GM23338 (cell line): ENCODE data around the gene USH1C. TPM values are rescaled to one million over a fixed set of nuclear protein-coding genes. Genes with fewer than 3 reads are reported as not detected.

Experiments used
- polyA plus RNA-seq: library from polyadenylated mRNA; unstranded; fragments of >200 nt; fragmentation: Nextera tagmentation; extraction: Ambion mirVana; gene quantifications from 2 replicates; pipeline ENCODE4 v1.2.1, GENCODE V29; 2016
- total RNA-seq: library from RNA; depleted of rRNA; stranded (reverse); fragments of >200 nt; shearing (Covaris generic); gene quantifications from 2 replicates; pipeline ENCODE4 v1.2.3, GENCODE V29; 2014; rRNA removed

The USH1C gene
- total and polyA plus RNA-seq, 2 experiments from 2014 or later, result 1.3 to 1.8 TPM

Other genes starting within 250 kb of the USH1C start
- gene NCR3LG1, start 192.6 kb downstream of the USH1C start, total RNA-seq, result 1.5 and 1.9 TPM in 2 replicates
- gene NCR3LG1, start 192.6 kb downstream of the USH1C start, polyA plus RNA-seq, result 0.15 and 0.28 TPM in 2 replicates
- 5.9 and 7.9 TPM in 2 replicates for gene KCNJ11, start 155.8 kb downstream of the USH1C start, total RNA-seq
- 0.89 and 2.2 TPM in 2 replicates for gene KCNJ11, start 155.8 kb downstream of the USH1C start, polyA plus RNA-seq
- gene ABCC8, start 67.6 kb downstream of the USH1C start, total RNA-seq, result 2.4 and 3.4 TPM in 2 replicates
- 1.5 and 2.0 TPM in 2 replicates for gene ABCC8, start 67.6 kb downstream of the USH1C start, polyA plus RNA-seq
- gene OTOG, start 2.8 kb upstream of the USH1C start, total RNA-seq, result 0.52 and 0.78 TPM in 2 replicates
- gene OTOG, start 2.8 kb upstream of the USH1C start, polyA plus RNA-seq, result 0.40 and 2.4 TPM in 2 replicates
- not detected in 2 replicates for gene MYOD1, start 175.2 kb upstream of the USH1C start, total RNA-seq
- not detected in 2 replicates for gene MYOD1, start 175.2 kb upstream of the USH1C start, polyA plus RNA-seq
- gene KCNC1, start 190.4 kb upstream of the USH1C start, total RNA-seq, result not detected in 2 replicates
- 0.11 and 0.17 TPM in 2 replicates for gene KCNC1, start 190.4 kb upstream of the USH1C start, polyA plus RNA-seq